GM12878 (cell line): ENCODE measurements around the gene MLPH.

ENCODE experiments used
- CTCF ChIP-seq, 3 experiments: IDR thresholded peaks in 2 of 3; conservative IDR thresholded peaks in 1 of 3; 2 replicates each; pipeline ENCODE4 v1.5.1; 2011; ENCODE audit warnings: low read depth in 3 of 3, low read length in 3 of 3, mild to moderate bottlenecking in 3 of 3, control low read depth in 2 of 3, moderate library complexity in 2 of 3, inconsistent platforms in 1 of 3, mixed read lengths in 1 of 3; ENCODE audit not compliant: control insufficient read depth in 2 of 3, insufficient read depth in 1 of 3; ENCODE audit errors: extremely low read depth in 1 of 3
- ELK1 ChIP-seq: IDR thresholded peaks from 2 replicates; pipeline ENCODE4 v1.6.1; 2012; ENCODE audit warnings: low read depth, low read length, improper control_type of control experiment
- EZH2 ChIP-seq: IDR thresholded peaks from 2 replicates; pipeline ENCODE4 v1.6.1; 2012; ENCODE audit warnings: low read depth, mild to moderate bottlenecking, control low read depth, inconsistent platforms, low read length, borderline replicate concordance; ENCODE audit not compliant: control insufficient read depth
- IKZF1 ChIP-seq: fragments of 450-650 bp; conservative IDR thresholded peaks from 2 replicates; pipeline ENCODE4 v1.6.1; 2017; ENCODE audit warnings: antibody characterized with exemption, mild to moderate bottlenecking
- KAT2A ChIP-seq: conservative IDR thresholded peaks from 2 replicates; pipeline ENCODE4 v1.6.1; 2011; ENCODE audit warnings: low read depth, low read length; ENCODE audit not compliant: control insufficient read depth
- POLR2A ChIP-seq: IDR thresholded peaks from 2 replicates; pipeline ENCODE4 v1.6.1; 2011; ENCODE audit warnings: low read depth, mild to moderate bottlenecking, low read length
- TARDBP ChIP-seq: IDR thresholded peaks from 2 replicates; pipeline ENCODE4 v1.6.1; 2016; ENCODE audit warnings: borderline replicate concordance
- USF1 ChIP-seq: IDR thresholded peaks from 2 replicates; pipeline ENCODE4 v1.6.1; 2011; ENCODE audit warnings: borderline replicate concordance, low read depth, mild to moderate bottlenecking, moderate library complexity, mixed read lengths, low read length; ENCODE audit not compliant: insufficient read depth; ENCODE audit errors: extremely low read length
- USF2 ChIP-seq: IDR thresholded peaks from 2 replicates; pipeline ENCODE4 v1.6.1; 2011; ENCODE audit warnings: low read depth, low read length, improper control_type of control experiment, borderline replicate concordance

- no peak for TF ChIP-seq USF2
- no peak for TF ChIP-seq USF1
- no peak for TF ChIP-seq TARDBP
- TF ChIP-seq IKZF1 = no peak
- TF ChIP-seq CTCF (IDR thresholded peaks at IDR 0.05 in 2 of 3, conservative IDR thresholded peaks at IDR 0.05 in 1 of 3; ENCODE audit: control insufficient read depth in 2 of 3, extremely low read depth in 1 of 3, insufficient read depth in 1 of 3, low read depth in 3 of 3, low read length in 3 of 3) = no peak
- TF ChIP-seq EZH2 = no peak
- no peak for TF ChIP-seq POLR2A
- no peak for TF ChIP-seq KAT2A
- no peak for TF ChIP-seq ELK1
These were observed 1.2 kb downstream of the MLPH start for GRCh38 chr2:237488295-237488694.
